Measurements from ENCODE around the gene ARID3B.
A peak's percentile ranks its signal among the peaks of the same experiment; 100 is the strongest.
"Not testable (repeated sequence)": the region's sequence is repeated elsewhere in the genome, so short reads cannot be mapped to it uniquely, and the experiment has no call there.

The ARID3B gene

DNA sequence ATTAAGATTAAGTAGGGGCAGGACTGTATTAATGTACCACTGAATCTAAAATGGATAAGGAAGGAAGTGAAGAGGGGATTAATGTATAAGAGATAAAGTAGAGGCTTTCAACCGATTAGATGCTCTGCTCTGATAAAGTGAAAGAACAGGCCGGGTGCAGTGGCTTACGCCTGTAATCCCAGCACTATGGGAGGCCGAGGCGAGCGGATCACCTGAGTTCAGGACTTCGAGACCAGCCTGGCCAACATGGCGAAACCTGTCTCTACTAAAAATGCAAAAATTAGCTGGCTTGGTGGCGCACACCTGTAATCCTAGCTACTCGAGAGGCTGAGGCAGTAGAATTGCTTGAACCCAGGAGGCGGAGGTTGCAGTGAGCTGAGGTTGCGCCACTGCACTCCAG is 1.5 kb upstream of the ARID3B start:
- H3K9ac ChIP-seq (ENCODE audit: low read length); H3K4me3 ChIP-seq (ENCODE audit: low read depth in 1 of 2, low read length in 2 of 2); H3K27me3 ChIP-seq (ENCODE audit: control insufficient read depth in 1 of 2, insufficient read depth in 2 of 2, low read length in 2 of 2); H3K9me3 ChIP-seq (ENCODE audit: low read length); H3K27ac ChIP-seq (ENCODE audit: low read depth, low read length); H3K36me3 ChIP-seq (ENCODE audit: insufficient read depth, low read length): not testable (repeated sequence)
- peaks cover 16% of the 10 kb centered on the region for H3K4me1 ChIP-seq (ENCODE audit: insufficient read depth, low read length)

DNA sequence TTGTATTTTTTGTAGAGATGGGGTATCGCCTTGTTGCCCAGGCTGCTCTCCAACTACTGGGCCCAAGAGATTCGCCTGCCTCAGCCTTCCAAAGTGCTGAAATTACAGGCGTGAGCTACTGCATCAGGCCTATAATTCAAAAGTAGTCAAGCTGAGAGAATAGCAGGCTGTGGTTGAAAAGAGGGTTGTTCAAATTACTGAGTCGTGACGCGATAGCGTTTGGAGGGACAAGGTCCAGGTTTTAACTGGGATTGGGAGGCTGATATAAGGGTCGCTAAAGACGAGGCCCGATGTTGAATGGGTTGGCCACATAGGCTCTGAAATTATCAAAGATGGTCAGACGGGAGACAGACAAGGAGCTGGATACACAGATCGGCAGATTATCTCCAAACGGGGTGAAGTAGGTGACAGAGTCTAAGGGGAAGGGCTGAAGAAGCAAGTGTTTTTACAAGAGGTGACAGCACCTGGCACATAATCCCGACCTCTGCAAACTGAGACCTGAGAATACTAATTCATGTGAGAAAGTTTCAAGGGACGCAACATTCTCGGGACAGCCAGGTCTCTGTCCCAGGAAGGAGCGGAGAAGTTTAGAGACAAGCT is 759 bp upstream of the ARID3B start:
- no peaks in the 10 kb centered on the region for H3K9me3 ChIP-seq (ENCODE audit: low read length)
- peak overlapping the region; percentile 79 to 85 for H3K4me3 ChIP-seq (ENCODE audit: low read depth in 1 of 2, low read length in 2 of 2)
- H3K4me1 ChIP-seq (ENCODE audit: insufficient read depth, low read length) = peaks cover 17% of the 10 kb centered on the region
- no peaks in the 10 kb centered on the region for H3K36me3 ChIP-seq (ENCODE audit: insufficient read depth, low read length)
- H3K27me3 ChIP-seq (ENCODE audit: control insufficient read depth in 1 of 2, insufficient read depth in 2 of 2, low read length in 2 of 2) = no peaks in the 10 kb centered on the region
- peak overlapping the region; percentile 75 for H3K9ac ChIP-seq (ENCODE audit: low read length)
- H3K27ac ChIP-seq (ENCODE audit: low read depth, low read length) = peak overlapping the region; percentile 66

DNA sequence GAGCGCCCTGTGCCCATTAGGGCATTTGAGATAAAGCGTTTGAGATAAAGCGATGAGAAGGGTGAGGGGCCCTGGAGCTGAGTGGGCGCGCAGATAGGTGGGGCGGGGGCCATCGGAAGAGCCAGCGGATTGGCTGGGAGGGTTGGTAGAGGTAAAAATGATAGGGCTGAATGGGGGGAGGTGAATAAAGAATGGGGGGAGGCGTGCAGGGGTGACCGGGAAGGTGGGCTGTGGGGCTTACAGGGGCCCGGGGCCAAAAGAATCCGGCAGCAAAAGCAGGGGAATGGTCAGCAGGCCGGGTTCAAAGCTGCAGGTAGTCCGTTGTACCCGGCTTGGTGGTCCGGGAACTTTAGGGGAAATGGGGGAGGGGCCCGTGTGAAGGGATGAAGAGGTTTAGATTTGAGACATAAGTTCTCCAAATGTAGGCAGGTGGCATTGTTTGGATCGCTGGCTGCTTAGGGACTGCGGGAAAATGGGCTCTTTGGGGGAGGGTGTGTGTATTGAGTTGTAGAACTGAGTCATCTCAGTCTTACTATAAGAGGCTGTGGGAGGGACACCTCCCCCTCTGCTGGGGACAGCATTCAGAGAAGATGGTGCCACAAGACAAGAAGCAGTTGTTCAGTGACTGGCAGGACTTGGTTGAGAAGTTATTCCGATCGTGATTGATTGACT is 610 bp downstream of the ARID3B start:
- no peaks in the 10 kb centered on the region for H3K36me3 ChIP-seq (ENCODE audit: insufficient read depth, low read length)
- peaks cover 31% of the 10 kb centered on the region for H3K4me1 ChIP-seq (ENCODE audit: insufficient read depth, low read length)

DNA sequence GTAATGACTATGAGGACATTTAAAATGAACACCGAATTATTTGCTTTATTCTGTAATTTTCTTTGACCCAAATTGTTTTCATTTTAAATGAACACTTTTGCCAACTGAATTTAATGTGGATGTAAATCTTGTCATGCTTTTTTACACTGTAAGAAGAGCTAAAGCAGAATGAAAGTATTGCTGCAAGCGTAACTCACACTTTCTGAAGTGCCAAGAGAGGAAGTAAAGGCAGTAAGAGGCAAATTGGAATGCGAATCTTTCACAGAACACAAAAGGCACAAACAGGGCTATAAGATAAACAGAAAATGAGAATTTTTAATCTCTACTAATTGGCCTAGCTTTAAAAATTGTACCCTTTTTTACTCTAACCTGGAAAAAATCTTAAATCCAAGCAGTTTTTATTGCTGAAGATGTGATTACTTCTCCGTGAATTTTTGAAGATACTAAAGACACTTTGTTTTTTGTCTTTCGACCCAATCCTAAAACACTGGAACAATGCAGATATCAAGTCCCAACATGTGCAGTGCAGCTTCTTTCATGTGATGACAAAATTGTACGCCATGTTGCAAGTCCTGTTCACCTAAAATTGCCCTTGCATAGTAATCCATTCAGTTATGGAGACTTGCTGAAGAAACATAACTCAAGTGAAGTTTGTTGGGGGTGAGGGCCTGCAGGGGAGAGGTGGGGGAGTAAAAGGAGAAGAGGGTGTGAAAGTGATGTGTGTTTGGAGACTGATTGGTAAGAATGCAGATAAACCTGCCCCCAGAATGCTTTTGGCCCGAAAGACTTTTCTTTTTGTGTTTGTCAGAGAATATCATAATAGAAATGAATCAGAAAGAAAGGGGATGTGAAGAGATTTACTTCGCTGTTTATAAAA is 1.4 kb downstream of the ARID3B start:
- peaks cover 33% of the 10 kb centered on the region for H3K4me1 ChIP-seq (ENCODE audit: insufficient read depth, low read length)
- H3K27me3 ChIP-seq (ENCODE audit: control insufficient read depth in 1 of 2, insufficient read depth in 2 of 2, low read length in 2 of 2) = no peaks in the 10 kb centered on the region
- H3K9me3 ChIP-seq (ENCODE audit: low read length) = no peaks in the 10 kb centered on the region
- no peak overlapping the region for H3K27ac ChIP-seq (ENCODE audit: low read depth, low read length)
- H3K36me3 ChIP-seq (ENCODE audit: insufficient read depth, low read length) = no peaks in the 10 kb centered on the region
- peak overlapping the region; percentile 49 for H3K9ac ChIP-seq (ENCODE audit: low read length)
- H3K4me3 ChIP-seq (ENCODE audit: low read depth in 1 of 2, low read length in 2 of 2) = peak overlapping the region in 1 of 2 donors; percentile 70

More for the DNA sequence above, 610 bp downstream of the ARID3B start:
- peak overlapping the region; percentile 49 for H3K9ac ChIP-seq (ENCODE audit: low read length)
- H3K4me3 ChIP-seq (ENCODE audit: low read depth in 1 of 2, low read length in 2 of 2) = peak overlapping the region; percentile 70 to 90
- peak overlapping the region; percentile 86 for H3K27ac ChIP-seq (ENCODE audit: low read depth, low read length)
- no peaks in the 10 kb centered on the region for H3K27me3 ChIP-seq (ENCODE audit: control insufficient read depth in 1 of 2, insufficient read depth in 2 of 2, low read length in 2 of 2)
- H3K9me3 ChIP-seq (ENCODE audit: low read length) = no peaks in the 10 kb centered on the region

DNA sequence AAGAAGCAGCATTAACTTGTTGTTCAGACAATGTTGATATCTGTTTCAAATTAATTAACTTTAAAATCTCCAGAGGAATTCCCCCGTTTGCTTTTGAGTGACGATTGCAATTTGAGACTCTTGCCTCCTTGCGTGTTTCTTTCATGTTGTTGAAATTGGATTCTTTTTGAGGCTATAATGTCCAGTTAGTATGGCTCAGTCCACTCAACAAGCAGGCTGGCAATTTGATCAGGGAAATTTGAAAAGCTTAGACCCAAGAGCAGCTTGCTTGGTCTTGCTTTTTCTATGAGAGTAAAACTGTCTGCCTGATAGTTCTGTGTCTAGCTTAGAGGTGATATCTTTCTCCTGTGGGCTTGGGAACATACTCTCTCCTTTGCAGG is 2.0 kb downstream of the ARID3B start:
- Histone ChIP-seq H3K27me3 (ENCODE audit: control insufficient read depth in 1 of 2, insufficient read depth in 2 of 2, low read length in 2 of 2) (no peaks in the 10 kb centered on the region), H3K4me3 (ENCODE audit: low read depth in 1 of 2, low read length in 2 of 2) (no peak overlapping the region), H3K9me3 (ENCODE audit: low read length) (no peaks in the 10 kb centered on the region), H3K27ac (ENCODE audit: low read depth, low read length) (no peak overlapping the region), H3K9ac (ENCODE audit: low read length) (no peak overlapping the region), H3K36me3 (ENCODE audit: insufficient read depth, low read length) (peaks cover 3% of the 10 kb centered on the region), H3K4me1 (ENCODE audit: insufficient read depth, low read length) (peaks cover 33% of the 10 kb centered on the region)

DNA sequence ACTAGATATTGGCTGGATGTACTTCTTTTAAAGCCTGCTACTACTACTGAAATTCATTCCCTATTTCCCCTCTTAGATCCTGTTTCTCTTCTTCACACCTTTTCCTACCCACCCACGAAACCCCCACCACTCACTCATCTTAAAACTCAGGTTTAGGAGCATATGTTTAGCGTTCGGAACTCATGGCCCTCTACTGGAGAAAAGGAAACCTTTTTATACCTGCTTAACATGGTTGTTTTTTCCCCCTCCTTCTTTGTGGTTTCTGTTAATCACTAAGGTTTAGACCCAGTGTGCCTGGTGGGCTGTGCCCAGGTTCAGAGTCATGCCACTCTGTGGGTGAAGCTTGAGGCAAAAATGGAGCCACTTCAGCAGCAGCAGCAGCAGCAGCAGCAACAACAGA is 2.6 kb downstream of the ARID3B start:
- Histone ChIP-seq H3K4me1 (ENCODE audit: insufficient read depth, low read length) (peaks cover 33% of the 10 kb centered on the region), H3K9ac (ENCODE audit: low read length) (no peak overlapping the region)

DNA sequence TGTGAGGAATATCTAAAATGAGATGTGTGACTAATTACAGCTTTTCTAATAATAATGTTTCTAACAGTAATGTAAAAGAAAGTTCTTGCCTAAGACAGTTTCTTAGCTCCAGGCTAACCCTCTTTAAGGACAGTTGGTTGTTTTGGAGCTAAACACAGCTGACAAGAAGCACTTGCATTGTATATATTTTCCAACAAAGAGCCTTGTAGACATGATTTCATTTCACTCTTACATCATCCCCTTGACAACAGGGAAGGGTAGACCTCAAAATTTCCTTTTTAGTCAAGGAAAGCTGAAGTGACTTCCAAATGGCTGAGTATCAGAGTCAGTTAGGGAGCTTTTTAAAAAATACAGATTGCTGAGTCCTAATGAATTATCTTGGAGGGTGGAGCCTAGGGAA is 4.1 kb downstream of the ARID3B start:
- Histone ChIP-seq H3K4me3 (ENCODE audit: low read depth in 1 of 2, low read length in 2 of 2) (no peak overlapping the region), H3K36me3 (ENCODE audit: insufficient read depth, low read length) (peaks cover 9% of the 10 kb centered on the region), H3K27me3 (ENCODE audit: control insufficient read depth in 1 of 2, insufficient read depth in 2 of 2, low read length in 2 of 2) (no peaks in the 10 kb centered on the region), H3K9ac (ENCODE audit: low read length) (no peak overlapping the region), H3K9me3 (ENCODE audit: low read length) (no peaks in the 10 kb centered on the region), H3K4me1 (ENCODE audit: insufficient read depth, low read length) (peaks cover 29% of the 10 kb centered on the region), H3K27ac (ENCODE audit: low read depth, low read length) (no peak overlapping the region)

More for the DNA sequence above, 2.6 kb downstream of the ARID3B start:
- H3K9me3 ChIP-seq (ENCODE audit: low read length) = no peaks in the 10 kb centered on the region
- H3K36me3 ChIP-seq (ENCODE audit: insufficient read depth, low read length) = peaks cover 3% of the 10 kb centered on the region
- H3K27ac ChIP-seq (ENCODE audit: low read depth, low read length) = no peak overlapping the region
- H3K27me3 ChIP-seq (ENCODE audit: control insufficient read depth in 1 of 2, insufficient read depth in 2 of 2, low read length in 2 of 2) = no peaks in the 10 kb centered on the region
- no peak overlapping the region for H3K4me3 ChIP-seq (ENCODE audit: low read depth in 1 of 2, low read length in 2 of 2)

DNA sequence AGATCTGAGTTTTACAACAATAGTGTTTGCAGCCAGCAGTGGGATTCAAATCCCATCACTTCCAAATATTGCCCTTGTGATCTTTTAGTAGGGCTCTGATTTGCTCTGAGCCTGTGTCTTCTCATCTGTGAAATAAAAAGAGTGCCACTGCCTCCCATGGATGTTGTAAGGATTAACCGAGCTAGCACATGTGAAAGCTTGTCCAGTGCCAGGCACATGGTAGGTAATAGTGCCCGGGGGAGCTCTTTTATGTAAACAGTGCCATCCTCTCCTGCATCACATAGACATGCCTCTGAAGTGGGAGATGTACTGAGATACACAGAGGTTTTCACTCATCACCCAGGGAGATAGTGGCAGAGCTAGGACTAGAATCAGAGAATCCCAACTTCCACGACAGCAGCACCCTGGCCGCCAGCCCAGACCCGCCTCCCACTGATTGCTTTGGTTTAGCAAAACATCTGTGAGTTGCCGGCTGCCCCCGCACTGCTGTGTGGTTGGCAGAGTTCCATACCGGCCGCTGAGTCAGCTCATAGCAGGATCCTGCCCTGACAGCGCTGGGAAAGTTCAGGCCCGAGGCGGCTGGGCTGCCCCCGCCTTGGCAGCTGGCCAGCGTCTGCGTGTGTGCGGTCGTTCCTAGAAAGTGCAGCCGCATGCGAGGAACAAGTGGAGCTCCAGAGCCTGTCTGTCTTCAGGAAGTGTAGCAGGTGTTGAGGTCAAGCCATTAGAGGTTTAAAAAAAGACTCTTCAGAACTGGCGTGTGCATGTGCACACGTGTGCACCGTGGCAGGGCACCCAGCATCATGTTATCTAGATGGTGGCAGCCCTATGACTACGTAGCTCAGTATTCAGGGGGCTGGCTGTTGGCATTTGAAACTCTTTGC is 5.0 kb downstream of the ARID3B start:
- H3K27ac ChIP-seq (ENCODE audit: low read depth, low read length) = peak overlapping the region; percentile 23
- no peaks in the 10 kb centered on the region for H3K9me3 ChIP-seq (ENCODE audit: low read length)
- H3K4me1 ChIP-seq (ENCODE audit: insufficient read depth, low read length) = peaks cover 25% of the 10 kb centered on the region
- H3K27me3 ChIP-seq (ENCODE audit: control insufficient read depth in 1 of 2, insufficient read depth in 2 of 2, low read length in 2 of 2) = no peaks in the 10 kb centered on the region
- peaks cover 10% of the 10 kb centered on the region for H3K36me3 ChIP-seq (ENCODE audit: insufficient read depth, low read length)
- no peak overlapping the region for H3K9ac ChIP-seq (ENCODE audit: low read length)
- peak overlapping the region in 1 of 2 donors; percentile 29 for H3K4me3 ChIP-seq (ENCODE audit: low read depth in 1 of 2, low read length in 2 of 2)

DNA sequence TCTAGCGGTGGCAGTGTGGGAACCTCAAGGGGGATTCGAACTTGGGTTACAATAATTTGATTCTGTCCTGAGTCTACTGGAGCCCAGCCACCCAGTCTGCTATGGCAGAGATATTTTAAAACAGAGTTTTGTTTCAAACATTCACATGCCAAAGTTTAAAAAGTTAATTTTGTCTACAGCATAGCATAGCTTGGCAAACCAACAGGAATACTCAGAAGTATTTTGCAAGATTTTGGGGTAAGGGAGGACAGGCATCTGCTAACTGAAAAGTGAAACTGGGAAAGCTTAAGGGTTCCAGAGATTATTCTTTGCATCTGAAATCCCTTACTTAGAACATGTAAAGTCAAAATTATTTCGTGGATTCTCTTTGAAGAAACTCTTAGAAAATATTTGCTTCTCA is 6.6 kb downstream of the ARID3B start:
- Histone ChIP-seq H3K27ac (ENCODE audit: low read depth, low read length) (no peak overlapping the region), H3K4me1 (ENCODE audit: insufficient read depth, low read length) (peaks cover 17% of the 10 kb centered on the region), H3K9ac (ENCODE audit: low read length) (no peak overlapping the region), H3K4me3 (ENCODE audit: low read depth in 1 of 2, low read length in 2 of 2) (no peak overlapping the region), H3K9me3 (ENCODE audit: low read length) (no peaks in the 10 kb centered on the region), H3K27me3 (ENCODE audit: control insufficient read depth in 1 of 2, insufficient read depth in 2 of 2, low read length in 2 of 2) (no peaks in the 10 kb centered on the region), H3K36me3 (ENCODE audit: insufficient read depth, low read length) (peaks cover 10% of the 10 kb centered on the region)

DNA sequence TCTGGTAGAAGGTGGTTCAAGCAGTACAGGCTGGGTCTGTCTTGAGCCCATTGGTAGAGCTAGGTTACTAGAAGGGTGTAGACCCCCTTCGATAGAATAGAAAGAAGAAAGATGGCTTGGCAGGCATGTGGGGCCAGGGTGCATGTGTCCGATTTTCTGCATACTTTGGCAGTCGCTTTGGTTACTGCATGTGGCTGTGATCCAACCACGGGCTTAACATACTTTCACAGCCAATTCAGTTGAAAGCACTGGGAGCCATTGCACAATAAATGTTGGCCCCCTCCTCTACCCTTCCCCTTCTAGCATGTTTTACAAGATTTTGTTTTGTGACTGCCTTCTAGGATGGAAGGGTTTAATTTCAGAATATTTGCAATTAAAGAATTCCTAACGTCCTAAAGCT is 7.2 kb downstream of the ARID3B start:
- no peaks in the 10 kb centered on the region for H3K9me3 ChIP-seq (ENCODE audit: low read length)
- peaks cover 10% of the 10 kb centered on the region for H3K36me3 ChIP-seq (ENCODE audit: insufficient read depth, low read length)
- no peak overlapping the region for H3K4me3 ChIP-seq (ENCODE audit: low read depth in 1 of 2, low read length in 2 of 2)
- no peaks in the 10 kb centered on the region for H3K27me3 ChIP-seq (ENCODE audit: control insufficient read depth in 1 of 2, insufficient read depth in 2 of 2, low read length in 2 of 2)
- peaks cover 17% of the 10 kb centered on the region for H3K4me1 ChIP-seq (ENCODE audit: insufficient read depth, low read length)
- H3K27ac ChIP-seq (ENCODE audit: low read depth, low read length) = no peak overlapping the region
- H3K9ac ChIP-seq (ENCODE audit: low read length) = no peak overlapping the region

DNA sequence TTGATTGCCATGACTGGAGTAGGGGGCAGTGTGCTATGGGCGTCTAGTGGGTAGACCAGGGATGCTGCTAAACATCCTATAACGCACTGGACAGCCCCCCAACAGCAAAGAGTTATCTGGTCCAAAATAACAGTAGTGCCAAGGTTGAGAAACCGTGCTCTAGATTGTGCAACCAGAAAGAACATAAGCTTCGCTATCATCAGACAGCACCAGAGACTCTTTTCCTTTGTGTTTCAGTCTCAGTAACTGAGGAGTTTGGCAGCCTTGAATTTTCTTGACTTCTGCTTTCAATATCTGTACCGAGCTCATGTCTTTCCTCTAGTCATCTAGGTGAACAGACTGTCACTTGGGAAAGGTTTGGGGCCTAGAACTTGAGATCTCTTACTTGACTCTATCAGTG is 8.8 kb downstream of the ARID3B start:
- H3K4me3 ChIP-seq (ENCODE audit: low read depth in 1 of 2, low read length in 2 of 2) = no peak overlapping the region
- H3K27ac ChIP-seq (ENCODE audit: low read depth, low read length) = no peak overlapping the region
- no peaks in the 10 kb centered on the region for H3K27me3 ChIP-seq (ENCODE audit: control insufficient read depth in 1 of 2, insufficient read depth in 2 of 2, low read length in 2 of 2)
- H3K4me1 ChIP-seq (ENCODE audit: insufficient read depth, low read length) = peaks cover 17% of the 10 kb centered on the region
- H3K9ac ChIP-seq (ENCODE audit: low read length) = no peak overlapping the region
- no peaks in the 10 kb centered on the region for H3K9me3 ChIP-seq (ENCODE audit: low read length)
- peaks cover 10% of the 10 kb centered on the region for H3K36me3 ChIP-seq (ENCODE audit: insufficient read depth, low read length)
